ES-I3 (cell line): ENCODE results near the gene CPNE5.

Experiments
- H3K36me3 ChIP-seq: 2 replicates; pipeline ENCODE4 v1.6.1; 2013; ENCODE audit warnings: mild to moderate bottlenecking, low read length, control low read depth, moderate library complexity; ENCODE audit not compliant: insufficient read depth
- H3K4me1 ChIP-seq: 2 replicates; pipeline ENCODE4 v1.6.1; 2013; ENCODE audit warnings: mild to moderate bottlenecking, control low read depth, low read length; ENCODE audit not compliant: insufficient read depth
- H3K9ac ChIP-seq: 2 replicates; pipeline ENCODE4 v1.6.1; 2013; ENCODE audit warnings: low read depth, mild to moderate bottlenecking, low read length, moderate library complexity
- H3K9me3 ChIP-seq: 2 replicates; pipeline ENCODE4 v1.6.1; 2013; ENCODE audit warnings: mild to moderate bottlenecking, low read length, moderate library complexity; ENCODE audit not compliant: control insufficient read depth, insufficient read depth

Gene CPNE5

GRCh38 chr6:36838896-36839748 is at the start of gene CPNE5:
Gene CPNE5 (minus strand): TSS chr6:36839444. CDS start chr6:36839377, 67 bp downstream.
- H3K9me3 ChIP-seq, result no peaks in the 10 kb centered on the region
- peaks cover 10% of the 10 kb centered on the region for H3K4me1 ChIP-seq
- H3K36me3 ChIP-seq, result no peaks in the 10 kb centered on the region
- peak within 1 kb of the TSS; percentile 59 for H3K9ac ChIP-seq

GRCh38 chr6:36888115-36888643 is 48.9 kb upstream of the CPNE5 start:
- H3K9ac ChIP-seq, result no peak overlapping the region
- H3K4me1 ChIP-seq, result peaks cover 8% of the 10 kb centered on the region; the same call in 1 of the 2 replicates
- no peaks in the 10 kb centered on the region for H3K9me3 ChIP-seq
- no peaks in the 10 kb centered on the region for H3K36me3 ChIP-seq

- Histone ChIP-seq H3K4me1 (peaks cover 8% of the 10 kb centered on the region; the same call in 1 of the 2 replicates), H3K9me3 (no peaks in the 10 kb centered on the region), H3K36me3 (no peaks in the 10 kb centered on the region), H3K9ac (no peak overlapping the region)
Measured at GRCh38 chr6:36886950-36887618, 47.8 kb upstream of the CPNE5 start.

GRCh38 chr6:36885461-36886401 is 46.5 kb upstream of the CPNE5 start, which contains the start of gene C6orf89:
Gene C6orf89 (plus strand): TSS chr6:36885952. CDS start chr6:36899445, 13,493 bp downstream.
- Histone ChIP-seq H3K4me1 (peaks cover 8% of the 10 kb centered on the region; the same call in 1 of the 2 replicates), H3K9ac (peak within 1 kb of the TSS; percentile 62), H3K36me3 (no peaks in the 10 kb centered on the region), H3K9me3 (no peaks in the 10 kb centered on the region; the same call in 1 of the 2 replicates)

GRCh38 chr6:36884610-36885009 is 45.4 kb upstream of the CPNE5 start:
- Histone ChIP-seq H3K4me1 (peaks cover 8% of the 10 kb centered on the region; the same call in 1 of the 2 replicates), H3K9ac (no peak overlapping the region), H3K36me3 (no peaks in the 10 kb centered on the region), H3K9me3 (no peaks in the 10 kb centered on the region; the same call in 1 of the 2 replicates)

GRCh38 chr6:36875250-36875633 is 36.0 kb upstream of the CPNE5 start:
- peak overlapping the region; percentile 92 for H3K9ac ChIP-seq
- H3K9me3 ChIP-seq, result no peaks in the 10 kb centered on the region
- H3K4me1 ChIP-seq, result peaks cover 8% of the 10 kb centered on the region; the same call in 1 of the 2 replicates
- H3K36me3 ChIP-seq, result no peaks in the 10 kb centered on the region

GRCh38 chr6:36874443-36875249 is 35.4 kb upstream of the CPNE5 start, which contains the start of gene PPIL1:
Gene PPIL1 (minus strand): TSS chr6:36874803. CDS start chr6:36874772, 31 bp downstream.
- Histone ChIP-seq H3K4me1 (peaks cover 8% of the 10 kb centered on the region; the same call in 1 of the 2 replicates), H3K36me3 (no peaks in the 10 kb centered on the region), H3K9ac (peak within 1 kb of the TSS; percentile 92), H3K9me3 (no peaks in the 10 kb centered on the region)

GRCh38 chr6:36873612-36874442 is 34.6 kb upstream of the CPNE5 start:
- no peaks in the 10 kb centered on the region for H3K36me3 ChIP-seq
- peak overlapping the region; percentile 92 for H3K9ac ChIP-seq
- H3K4me1 ChIP-seq, result peaks cover 8% of the 10 kb centered on the region; the same call in 1 of the 2 replicates
- H3K9me3 ChIP-seq, result no peaks in the 10 kb centered on the region

GRCh38 chr6:36873115-36873514 is 33.9 kb upstream of the CPNE5 start:
- Histone ChIP-seq H3K4me1 (peaks cover 8% of the 10 kb centered on the region; the same call in 1 of the 2 replicates), H3K36me3 (no peaks in the 10 kb centered on the region), H3K9me3 (no peaks in the 10 kb centered on the region), H3K9ac (no peak overlapping the region)

- no peak overlapping the region for H3K9ac ChIP-seq
- H3K9me3 ChIP-seq, result no peaks in the 10 kb centered on the region
- 0 out of 2 replicates have a peak, but pooled peaks cover 2% of the 10 kb centered on the region for H3K36me3 ChIP-seq
- peaks cover 8% of the 10 kb centered on the region; the same call in 1 of the 2 replicates for H3K4me1 ChIP-seq
Measured at GRCh38 chr6:36871686-36872085, 32.4 kb upstream of the CPNE5 start.

- no peaks in the 10 kb centered on the region for H3K9me3 ChIP-seq
- peaks cover 4% of the 10 kb centered on the region; the same call in 1 of the 2 replicates for H3K36me3 ChIP-seq
- H3K9ac ChIP-seq, result no peak overlapping the region
- no peaks in the 10 kb centered on the region for H3K4me1 ChIP-seq
Measured at GRCh38 chr6:36867471-36868224, 28.4 kb upstream of the CPNE5 start.

- no peak overlapping the region for H3K9ac ChIP-seq
- H3K36me3 ChIP-seq, result peaks cover 4% of the 10 kb centered on the region; the same call in 1 of the 2 replicates
- no peaks in the 10 kb centered on the region for H3K9me3 ChIP-seq
- no peaks in the 10 kb centered on the region for H3K4me1 ChIP-seq
Measured at GRCh38 chr6:36865835-36866234, 26.6 kb upstream of the CPNE5 start.
